Ascending aorta (tissue), 2 donors: ENCODE data around the gene SEMA5A. TPM values are rescaled to one million over a fixed set of nuclear protein-coding genes. Genes with fewer than 3 reads are reported as not detected.

Experiments used
- DNase-seq, 2 donors: peaks; one replicate each; pipeline ENCODE4 v3.0.0-alpha.2; 2019; ENCODE audit warnings: low spot score in 2 of 2
- H3K27ac ChIP-seq, 2 donors: fragments of 200-600 bp; sonication (generic); one replicate each; pipeline ENCODE4 v1.5.1; 2016 to 2017; ENCODE audit warnings: mild to moderate bottlenecking in 1 of 2
- H3K27me3 ChIP-seq: fragments of 200-600 bp; sonication (generic); one replicate; pipeline ENCODE4 v1.5.1; 2017
- H3K36me3 ChIP-seq, 2 donors: fragments of 200-600 bp; sonication (generic); one replicate each; pipeline ENCODE4 v1.5.1; 2016
- H3K4me1 ChIP-seq, 2 donors: fragments of 200-600 bp; sonication (generic); one replicate each; pipeline ENCODE4 v1.5.1; 2016 to 2017; ENCODE audit warnings: mild to moderate bottlenecking in 1 of 2
- H3K4me3 ChIP-seq, 2 donors: fragments of 200-600 bp; sonication (generic); one replicate each; pipeline ENCODE4 v1.5.1; 2016 to 2017; ENCODE audit warnings: mild to moderate bottlenecking in 1 of 2
- H3K9me3 ChIP-seq, 2 donors: fragments of 200-600 bp; sonication (generic); one replicate each; pipeline ENCODE4 v1.5.1; 2016
- CTCF ChIP-seq, 3 experiments: fragments of 200-600 bp in 2 of 3; fragments of 450-650 bp in 1 of 3; sonication (generic) in 2 of 3; IDR thresholded peaks; one replicate each; pipeline ENCODE4 v1.5.1; 2016 to 2019; ENCODE audit warnings: antibody characterized with exemption in 3 of 3, mild to moderate bottlenecking in 1 of 3, moderate library complexity in 1 of 3
- intact Hi-C: fragments of 100-400 bp; cut with DNase I; formaldehyde crosslinking; loops from one replicate; pipeline ENCODE4 v1.15.1; 2023
- total RNA-seq: library from RNA; depleted of rRNA; stranded (reverse); fragments of >200 nt; gene quantifications from one replicate; pipeline ENCODE4 v1.1.0, GENCODE V29; 2016

SEMA5A gene
- total RNA-seq, 1 donor from 2014 or later: 18.4 TPM

GRCh38 chr5:9320652-9321051 is 225.2 kb downstream of the SEMA5A start:
- no peaks in the 10 kb centered on the region for H3K36me3 ChIP-seq
- intact Hi-C loops: no loop called here
- no peak for DNase-seq
- no peak overlapping the region for H3K4me3 ChIP-seq
- H3K9me3 ChIP-seq: no peaks in the 10 kb centered on the region
- no peaks in the 10 kb centered on the region for H3K27me3 ChIP-seq
- no peak overlapping the region for H3K27ac ChIP-seq
- H3K4me1 ChIP-seq: peaks cover 0 to 4% of the 10 kb centered on the region in 2 donors
- no peak for TF ChIP-seq CTCF (IDR thresholded peaks at IDR 0.05)

GRCh38 chr5:9318031-9318430 is 227.8 kb downstream of the SEMA5A start:
- no peaks in the 10 kb centered on the region for H3K9me3 ChIP-seq
- intact Hi-C loops: no loop called here
- no peaks in the 10 kb centered on the region for H3K36me3 ChIP-seq
- peaks cover 0 to 4% of the 10 kb centered on the region in 2 donors for H3K4me1 ChIP-seq
- H3K27ac ChIP-seq: no peak overlapping the region
- no peak for DNase-seq
- no peak overlapping the region for H3K4me3 ChIP-seq
- no peaks in the 10 kb centered on the region for H3K27me3 ChIP-seq
- TF ChIP-seq CTCF (IDR thresholded peaks at IDR 0.05): no peak

GRCh38 chr5:9316733-9317132 is 229.1 kb downstream of the SEMA5A start:
- DNase-seq: no peak
- no peak overlapping the region for H3K4me3 ChIP-seq
- no peak for TF ChIP-seq CTCF (IDR thresholded peaks at IDR 0.05)
- peaks cover 0 to 4% of the 10 kb centered on the region in 2 donors for H3K4me1 ChIP-seq
- intact Hi-C loops: no loop called here
- no peaks in the 10 kb centered on the region for H3K27me3 ChIP-seq
- H3K36me3 ChIP-seq: no peaks in the 10 kb centered on the region
- H3K27ac ChIP-seq: no peak overlapping the region
- no peaks in the 10 kb centered on the region for H3K9me3 ChIP-seq

- H3K27me3 ChIP-seq: no peaks in the 10 kb centered on the region
- no peak for TF ChIP-seq CTCF (IDR thresholded peaks at IDR 0.05)
- intact Hi-C loops: no loop called here
- no peaks in the 10 kb centered on the region for H3K36me3 ChIP-seq
- no peak overlapping the region for H3K27ac ChIP-seq
- peaks cover 0 to 4% of the 10 kb centered on the region in 2 donors for H3K4me1 ChIP-seq
- no peak overlapping the region for H3K4me3 ChIP-seq
- no peak for DNase-seq
- H3K9me3 ChIP-seq: no peaks in the 10 kb centered on the region
These were observed 229.8 kb downstream of the SEMA5A start for GRCh38 chr5:9316041-9316440.

GRCh38 chr5:9314558-9314957 is 231.3 kb downstream of the SEMA5A start:
- peaks cover 0 to 4% of the 10 kb centered on the region in 2 donors for H3K4me1 ChIP-seq
- H3K27ac ChIP-seq: no peak overlapping the region
- no peak overlapping the region for H3K4me3 ChIP-seq
- intact Hi-C loops: no loop called here
- H3K9me3 ChIP-seq: no peaks in the 10 kb centered on the region
- no peak for DNase-seq
- H3K27me3 ChIP-seq: no peaks in the 10 kb centered on the region
- no peak for TF ChIP-seq CTCF (IDR thresholded peaks at IDR 0.05)
- no peaks in the 10 kb centered on the region for H3K36me3 ChIP-seq

GRCh38 chr5:9313751-9314150 is 232.1 kb downstream of the SEMA5A start:
- TF ChIP-seq CTCF (IDR thresholded peaks at IDR 0.05): no peak
- Histone ChIP-seq H3K27ac (no peak overlapping the region), H3K27me3 (no peaks in the 10 kb centered on the region), H3K9me3 (no peaks in the 10 kb centered on the region), H3K4me1 (peaks cover 0 to 4% of the 10 kb centered on the region in 2 donors), H3K4me3 (no peak overlapping the region), H3K36me3 (no peaks in the 10 kb centered on the region)
- intact Hi-C loops: no loop called here
- no peak for DNase-seq
